Measurements from ENCODE around the gene S1PR4. TPM values are rescaled to one million over a fixed set of nuclear protein-coding genes. Genes with fewer than 3 reads are reported as not detected.

The S1PR4 gene
- total and polyA plus RNA-seq, 8 donors: 1.2 to 20.8 (median 2.2) TPM

- H3K36me3 ChIP-seq: peaks cover 0 to 98% of the 10 kb centered on the region in 2 donors
- no peaks in the 10 kb centered on the region for H3K27me3 ChIP-seq
- H3K4me3 ChIP-seq: no peak overlapping the region
- DNase-seq (peak in 1 of 4 donors; percentile 70), ATAC-seq (no peak)
- TF ChIP-seq CTCF (IDR thresholded peaks at IDR 0.05): no peak
- H3K9me3 ChIP-seq: no peaks in the 10 kb centered on the region
- no peaks in the 10 kb centered on the region for H3K4me1 ChIP-seq
- intact Hi-C loops (cut with DNase I): no loop called here
- no peak overlapping the region for H3K27ac ChIP-seq
Observed at GRCh38 chr19:3203805-3204645, 25.5 kb downstream of the S1PR4 start.

GRCh38 chr19:3204646-3205275 is 26.2 kb downstream of the S1PR4 start:
- intact Hi-C loops (cut with DNase I): no loop called here
- Histone ChIP-seq H3K27me3 (no peaks in the 10 kb centered on the region), H3K4me1 (no peaks in the 10 kb centered on the region), H3K9me3 (no peaks in the 10 kb centered on the region), H3K4me3 (no peak overlapping the region), H3K36me3 (peaks cover 0 to 98% of the 10 kb centered on the region in 2 donors), H3K27ac (no peak overlapping the region)
- DNase-seq (peak in 1 of 4 donors; percentile 62), ATAC-seq (no peak)
- TF ChIP-seq CTCF (IDR thresholded peaks at IDR 0.05): no peak

- Histone ChIP-seq H3K36me3 (peaks cover 0 to 82% of the 10 kb centered on the region in 2 donors), H3K4me1 (no peaks in the 10 kb centered on the region), H3K9me3 (no peaks in the 10 kb centered on the region), H3K4me3 (no peak overlapping the region), H3K27ac (no peak overlapping the region), H3K27me3 (no peaks in the 10 kb centered on the region)
- DNase-seq (peak in 1 of 4 donors; percentile 75), ATAC-seq (no peak)
- intact Hi-C loops (cut with DNase I): no loop called here
- no peak for TF ChIP-seq CTCF (IDR thresholded peaks at IDR 0.05)
Observed at GRCh38 chr19:3206216-3206953, 27.8 kb downstream of the S1PR4 start.

- ATAC-seq (no peak), DNase-seq (peak in 1 of 4 donors; percentile 76)
- H3K36me3 ChIP-seq: peaks cover 0 to 69% of the 10 kb centered on the region in 2 donors
- no peaks in the 10 kb centered on the region for H3K27me3 ChIP-seq
- no peaks in the 10 kb centered on the region for H3K9me3 ChIP-seq
- no peak for TF ChIP-seq CTCF (IDR thresholded peaks at IDR 0.05)
- no peaks in the 10 kb centered on the region for H3K4me1 ChIP-seq
- intact Hi-C loops (cut with DNase I): no loop called here
- no peak overlapping the region for H3K4me3 ChIP-seq
- no peak overlapping the region for H3K27ac ChIP-seq
Observed at GRCh38 chr19:3207461-3208242, 29.1 kb downstream of the S1PR4 start.

Measured in left lung (tissue), 10 donors.